Eye (tissue), 1 donor: ENCODE results near the gene PLPPR3.
"Not testable (repeated sequence)": the region's sequence is repeated elsewhere in the genome, so short reads cannot be mapped to it uniquely, and the experiment has no call there.

Experiments used
- DNase-seq: peaks from one replicate; pipeline ENCODE4 v3.0.0-alpha.2; 2015

PLPPR3 gene

GRCh38 chr19:827710-828321, 6.1 kb upstream of the PLPPR3 start, which contains the start of gene AZU1:
Gene AZU1 (plus strand): TSS chr19:827837. CDS start chr19:827847, 10 bp downstream.
- no peak for DNase-seq

GRCh38 chr19:827314-827709, 5.6 kb upstream of the PLPPR3 start:
- DNase-seq = no peak

- no peak for DNase-seq
Measured at GRCh38 chr19:825897-826644, 4.3 kb upstream of the PLPPR3 start.

GRCh38 chr19:824885-825284, 3.1 kb upstream of the PLPPR3 start:
- DNase-seq = no peak

- no peak for DNase-seq
Measured at GRCh38 chr19:823565-824121, 1.9 kb upstream of the PLPPR3 start.

GRCh38 chr19:821231-821824, 427 bp downstream of the PLPPR3 start:
- no peak for DNase-seq

- not testable (repeated sequence) for DNase-seq
Measured at GRCh38 chr19:820212-820611, 1.5 kb downstream of the PLPPR3 start.

GRCh38 chr19:816500-816857, 5.3 kb downstream of the PLPPR3 start:
- DNase-seq = no peak

GRCh38 chr19:815775-816499, 5.8 kb downstream of the PLPPR3 start:
- DNase-seq = no peak

GRCh38 chr19:815079-815774, 6.5 kb downstream of the PLPPR3 start:
- no peak for DNase-seq

GRCh38 chr19:814152-815078, 7.3 kb downstream of the PLPPR3 start:
- DNase-seq = no peak

GRCh38 chr19:813219-814151, 8.3 kb downstream of the PLPPR3 start:
- DNase-seq = no peak

- no peak for DNase-seq
Measured at GRCh38 chr19:812747-813218, 9.0 kb downstream of the PLPPR3 start.

- DNase-seq = no peak
Measured at GRCh38 chr19:812049-812746, 9.6 kb downstream of the PLPPR3 start.

GRCh38 chr19:811506-812048, 10.2 kb downstream of the PLPPR3 start:
- DNase-seq = no peak

- DNase-seq = no peak
Measured at GRCh38 chr19:810883-811489, 10.8 kb downstream of the PLPPR3 start.

GRCh38 chr19:810077-810855, 11.5 kb downstream of the PLPPR3 start:
- no peak for DNase-seq

- no peak for DNase-seq
Measured at GRCh38 chr19:808423-808775, 13.4 kb downstream of the PLPPR3 start.
